Ascending aorta (tissue), 2 donors: ENCODE data around the gene ST7L. TPM values are rescaled to one million over a fixed set of nuclear protein-coding genes. Genes with fewer than 3 reads are reported as not detected.

Experiments used
- DNase-seq, 2 donors: peaks; one replicate each; pipeline ENCODE4 v3.0.0-alpha.2; 2019; ENCODE audit warnings: low spot score in 2 of 2
- H3K27ac ChIP-seq, 2 donors: fragments of 200-600 bp; sonication (generic); one replicate each; pipeline ENCODE4 v1.5.1; 2016 to 2017; ENCODE audit warnings: mild to moderate bottlenecking in 1 of 2
- H3K27me3 ChIP-seq: fragments of 200-600 bp; sonication (generic); one replicate; pipeline ENCODE4 v1.5.1; 2017
- H3K36me3 ChIP-seq, 2 donors: fragments of 200-600 bp; sonication (generic); one replicate each; pipeline ENCODE4 v1.5.1; 2016
- H3K4me1 ChIP-seq, 2 donors: fragments of 200-600 bp; sonication (generic); one replicate each; pipeline ENCODE4 v1.5.1; 2016 to 2017; ENCODE audit warnings: mild to moderate bottlenecking in 1 of 2
- H3K4me3 ChIP-seq, 2 donors: fragments of 200-600 bp; sonication (generic); one replicate each; pipeline ENCODE4 v1.5.1; 2016 to 2017; ENCODE audit warnings: mild to moderate bottlenecking in 1 of 2
- H3K9me3 ChIP-seq, 2 donors: fragments of 200-600 bp; sonication (generic); one replicate each; pipeline ENCODE4 v1.5.1; 2016
- intact Hi-C: fragments of 100-400 bp; cut with DNase I; formaldehyde crosslinking; loops from one replicate; pipeline ENCODE4 v1.15.1; 2023
- total RNA-seq: library from RNA; depleted of rRNA; stranded (reverse); fragments of >200 nt; gene quantifications from one replicate; pipeline ENCODE4 v1.1.0, GENCODE V29; 2016
- TF ChIP-seq, protein P1 (sequence below), 3 experiments: fragments of 200-600 bp in 2 of 3; fragments of 450-650 bp in 1 of 3; sonication (generic) in 2 of 3; IDR thresholded peaks; one replicate each; pipeline ENCODE4 v1.5.1; 2016 to 2019; ENCODE audit warnings: antibody characterized with exemption in 3 of 3, mild to moderate bottlenecking in 1 of 3, moderate library complexity in 1 of 3

ST7L gene
- total RNA-seq, 1 donor from 2014 or later = 4.0 TPM

- Histone ChIP-seq H3K36me3 (peaks cover 24 to 36% of the 10 kb centered on the region in 2 donors), H3K4me3 (no peak overlapping the region), H3K9me3 (no peaks in the 10 kb centered on the region), H3K4me1 (peaks cover 5 to 7% of the 10 kb centered on the region in 2 donors), H3K27me3 (no peaks in the 10 kb centered on the region), H3K27ac (no peak overlapping the region)
- TF ChIP-seq, protein P1, sequence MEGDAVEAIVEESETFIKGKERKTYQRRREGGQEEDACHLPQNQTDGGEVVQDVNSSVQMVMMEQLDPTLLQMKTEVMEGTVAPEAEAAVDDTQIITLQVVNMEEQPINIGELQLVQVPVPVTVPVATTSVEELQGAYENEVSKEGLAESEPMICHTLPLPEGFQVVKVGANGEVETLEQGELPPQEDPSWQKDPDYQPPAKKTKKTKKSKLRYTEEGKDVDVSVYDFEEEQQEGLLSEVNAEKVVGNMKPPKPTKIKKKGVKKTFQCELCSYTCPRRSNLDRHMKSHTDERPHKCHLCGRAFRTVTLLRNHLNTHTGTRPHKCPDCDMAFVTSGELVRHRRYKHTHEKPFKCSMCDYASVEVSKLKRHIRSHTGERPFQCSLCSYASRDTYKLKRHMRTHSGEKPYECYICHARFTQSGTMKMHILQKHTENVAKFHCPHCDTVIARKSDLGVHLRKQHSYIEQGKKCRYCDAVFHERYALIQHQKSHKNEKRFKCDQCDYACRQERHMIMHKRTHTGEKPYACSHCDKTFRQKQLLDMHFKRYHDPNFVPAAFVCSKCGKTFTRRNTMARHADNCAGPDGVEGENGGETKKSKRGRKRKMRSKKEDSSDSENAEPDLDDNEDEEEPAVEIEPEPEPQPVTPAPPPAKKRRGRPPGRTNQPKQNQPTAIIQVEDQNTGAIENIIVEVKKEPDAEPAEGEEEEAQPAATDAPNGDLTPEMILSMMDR (IDR thresholded peaks at IDR 0.05) = peak in 2 of 3 experiments; percentile 11 to 54
- DNase-seq = no peak
- intact Hi-C loops = loop anchor here (5.0 kb wide), 2 partner anchors 72 to 112 kb away; no protein-coding TSS in a partner anchor
Measured at GRCh38 chr1:112614460-112615065, 4.4 kb downstream of the ST7L start.

DNA sequence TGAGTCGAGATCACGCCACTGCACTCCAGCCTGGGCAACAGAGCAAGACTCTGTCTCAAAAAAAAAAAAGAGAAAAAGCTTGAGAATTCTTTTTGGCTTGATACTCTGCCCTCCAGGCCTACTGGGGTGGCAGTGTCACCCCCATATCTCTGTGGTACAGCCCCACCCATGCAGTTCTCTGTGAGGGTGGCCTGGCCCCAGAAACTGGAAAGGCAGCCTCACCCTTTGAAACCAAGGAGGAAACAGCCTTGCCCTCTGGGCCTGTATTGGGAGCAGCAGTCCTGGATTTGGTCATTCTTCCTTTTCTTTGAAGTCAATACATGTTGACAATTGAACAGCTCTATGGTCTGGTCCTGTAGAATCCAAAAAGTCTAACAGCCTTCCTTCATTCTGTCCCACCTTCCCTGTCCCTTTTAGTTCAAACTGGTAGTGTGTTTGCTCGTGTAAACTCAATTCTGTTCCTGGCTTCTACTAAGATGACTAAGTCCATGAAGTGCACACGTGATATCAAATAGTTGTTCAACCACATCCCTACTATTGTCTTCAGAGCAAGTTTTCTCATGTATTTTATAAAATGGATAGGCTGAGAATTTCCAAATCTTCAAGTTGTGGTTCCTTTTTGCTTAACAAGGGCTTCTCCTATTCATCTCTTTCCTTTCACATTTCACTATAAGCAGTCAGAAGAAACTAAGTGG, 13.2 kb downstream of the ST7L start:
- no peak overlapping the region for H3K27ac ChIP-seq
- H3K36me3 ChIP-seq = peaks cover 37 to 64% of the 10 kb centered on the region in 2 donors
- no peaks in the 10 kb centered on the region for H3K9me3 ChIP-seq
- no peaks in the 10 kb centered on the region for H3K4me1 ChIP-seq
- H3K4me3 ChIP-seq = no peak overlapping the region
- intact Hi-C loops = no loop called here
- DNase-seq = no peak
- H3K27me3 ChIP-seq = no peaks in the 10 kb centered on the region
- TF ChIP-seq, protein P1 (IDR thresholded peaks at IDR 0.05) = no peak

DNA sequence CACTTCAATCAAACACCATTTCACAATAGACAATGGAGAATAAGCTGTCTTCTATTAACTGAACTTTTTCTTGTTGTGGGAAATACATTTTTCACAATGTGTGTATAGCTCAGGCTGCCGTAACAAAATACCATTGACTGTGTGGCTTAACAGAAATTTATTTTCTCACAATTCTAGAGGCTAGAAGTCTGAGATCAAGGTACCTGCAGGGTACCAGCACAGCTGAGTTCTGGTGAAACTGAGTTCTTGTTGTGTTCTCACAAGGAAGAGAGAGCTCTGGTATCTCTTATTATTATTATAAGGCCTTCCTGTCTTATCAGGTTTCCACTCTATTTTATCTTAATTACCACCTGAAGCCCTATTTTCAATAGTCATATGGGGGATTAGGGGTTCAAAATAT, 15.4 kb downstream of the ST7L start:
- H3K27ac ChIP-seq = no peak overlapping the region
- H3K4me3 ChIP-seq = no peak overlapping the region
- peaks cover 30 to 59% of the 10 kb centered on the region in 2 donors for H3K36me3 ChIP-seq
- no peaks in the 10 kb centered on the region for H3K9me3 ChIP-seq
- TF ChIP-seq, protein P1 (IDR thresholded peaks at IDR 0.05) = no peak
- H3K4me1 ChIP-seq = no peaks in the 10 kb centered on the region
- intact Hi-C loops = no loop called here
- H3K27me3 ChIP-seq = no peaks in the 10 kb centered on the region
- DNase-seq = no peak

GRCh38 chr1:112603012-112603411, 15.9 kb downstream of the ST7L start:
- H3K27ac ChIP-seq = no peak overlapping the region
- intact Hi-C loops = no loop called here
- no peak for DNase-seq
- TF ChIP-seq, protein P1 (IDR thresholded peaks at IDR 0.05) = no peak
- H3K9me3 ChIP-seq = no peaks in the 10 kb centered on the region
- H3K36me3 ChIP-seq = peaks cover 25 to 55% of the 10 kb centered on the region in 2 donors
- H3K27me3 ChIP-seq = no peaks in the 10 kb centered on the region
- no peaks in the 10 kb centered on the region for H3K4me1 ChIP-seq
- H3K4me3 ChIP-seq = no peak overlapping the region

GRCh38 chr1:112599477-112599876, 19.5 kb downstream of the ST7L start:
- TF ChIP-seq, protein P1 (IDR thresholded peaks at IDR 0.05) = no peak
- no peak for DNase-seq
- peaks cover 38 to 55% of the 10 kb centered on the region in 2 donors for H3K36me3 ChIP-seq
- H3K27me3 ChIP-seq = no peaks in the 10 kb centered on the region
- no peak overlapping the region for H3K27ac ChIP-seq
- no peaks in the 10 kb centered on the region for H3K9me3 ChIP-seq
- no peak overlapping the region for H3K4me3 ChIP-seq
- H3K4me1 ChIP-seq = no peaks in the 10 kb centered on the region
- intact Hi-C loops = no loop called here
